Stimulated activated CD4-positive, alpha-beta T cell treated with anti-CD3 and anti-CD28 coated beads, Interleukin-1b, Interleukin-23, amount 100 ng/mL, for 4 hours (primary cell): ENCODE results near the gene CFAP69.

Experiments
- DNase-seq, 2 donors: peaks; one replicate each; pipeline ENCODE4 v3.0.0-alpha.2; 2020; ENCODE audit warnings: low read depth in 2 of 2

The CFAP69 gene

GRCh38 chr7:90244909-90245851 lies at the start of gene CFAP69:
TSS of gene CFAP69 (plus strand) at chr7:90245174. CDS start at chr7:90245425, 251 bp downstream.
- DNase-seq: peak; percentile 77 to 87

- no peak for DNase-seq
Observed at GRCh38 chr7:90201500-90202195, 43.3 kb upstream of the CFAP69 start.

GRCh38 chr7:90207956-90208355 lies 37.0 kb upstream of the CFAP69 start:
- DNase-seq: no peak

- no peak for DNase-seq
Observed at GRCh38 chr7:90209776-90210175, 35.2 kb upstream of the CFAP69 start.

GRCh38 chr7:90210475-90210874 lies 34.5 kb upstream of the CFAP69 start:
- DNase-seq: no peak

GRCh38 chr7:90210981-90211380 lies 34.0 kb upstream of the CFAP69 start:
- no peak for DNase-seq

- peak in 1 of 2 donors; percentile 22 for DNase-seq
Observed at GRCh38 chr7:90211391-90212148, 33.4 kb upstream of the CFAP69 start, which contains the start of gene STEAP2. TSS of gene STEAP2 (plus strand) at chr7:90211740. CDS start at chr7:90225083, 13,343 bp downstream.

- DNase-seq: no peak
Observed at GRCh38 chr7:90212149-90212495, 32.9 kb upstream of the CFAP69 start.

- DNase-seq: no peak
Observed at GRCh38 chr7:90213521-90213920, 31.5 kb upstream of the CFAP69 start.

GRCh38 chr7:90216080-90216674 lies 28.8 kb upstream of the CFAP69 start:
- DNase-seq: no peak

GRCh38 chr7:90216771-90217170 lies 28.2 kb upstream of the CFAP69 start:
- DNase-seq: no peak

- DNase-seq: no peak
Observed at GRCh38 chr7:90222390-90222789, 22.6 kb upstream of the CFAP69 start.

GRCh38 chr7:90222811-90223725 lies 21.9 kb upstream of the CFAP69 start:
- no peak for DNase-seq

GRCh38 chr7:90224195-90224594 lies 20.8 kb upstream of the CFAP69 start:
- DNase-seq: no peak

- no peak for DNase-seq
Observed at GRCh38 chr7:90225181-90225580, 19.8 kb upstream of the CFAP69 start.

GRCh38 chr7:90225601-90226000 lies 19.4 kb upstream of the CFAP69 start:
- DNase-seq: no peak

GRCh38 chr7:90227259-90227658 lies 17.7 kb upstream of the CFAP69 start:
- no peak for DNase-seq

- no peak for DNase-seq
Observed at GRCh38 chr7:90229682-90230081, 15.3 kb upstream of the CFAP69 start.

GRCh38 chr7:90230834-90231233 lies 14.1 kb upstream of the CFAP69 start:
- no peak for DNase-seq

GRCh38 chr7:90231304-90231703 lies 13.7 kb upstream of the CFAP69 start:
- no peak for DNase-seq

GRCh38 chr7:90232430-90232829 lies 12.5 kb upstream of the CFAP69 start:
- DNase-seq: no peak
